Adipose tissue (tissue), 3 donors: Measurements from ENCODE around the gene YIPF5. TPM values are rescaled to one million over a fixed set of nuclear protein-coding genes. Genes with fewer than 3 reads are reported as not detected.

Experiments
- H3K27ac ChIP-seq: one replicate; pipeline ENCODE4 v1.5.1; 2013; ENCODE audit warnings: low read depth, low read length
- WGBS, 3 donors: extraction: QIAGEN DNeasy Blood & Tissue Kit; methylation state at CpG; one replicate each; pipeline ENCODE4 v1.1.7; 2013; 5-methylcytosine and 5-hydroxymethylcytosine counted together
- polyA plus RNA-seq, 3 donors: library from polyadenylated mRNA; stranded (reverse); fragments of 200-250 nt; gene quantifications; one replicate each; pipeline ENCODE4 v1.2.3, GENCODE V29; 2013
- donor health status: healthy with polysubstance abuse.
- donor health status: Bipolar disorder and iron deficiency.
- donor health status: healthy.

YIPF5 gene
- 10 to 100 TPM; 13.8 to 18.8 (median 15.8) TPM for polyA plus RNA-seq

- H3K27ac ChIP-seq, result no peak within 1 kb of the TSS
- 0 to 1% (median 0%) methylated on average over 39 of the region's 39 CpGs for WGBS, 3 donors
These were observed at the start of gene YIPF5, which contains the start of gene KCTD16 for GRCh38 chr5:144170276-144171024. Gene YIPF5 (minus strand): TSS chr5:144170659. CDS start chr5:144169955, 704 bp downstream. Gene KCTD16 (plus strand): TSS chr5:144170873.

GRCh38 chr5:144219869-144220268 is 49.4 kb upstream of the YIPF5 start:
- no peak overlapping the region for H3K27ac ChIP-seq
- WGBS, 3 donors, result 78 to 82% (median 78%) methylated on average over 3 of the region's 3 CpGs

GRCh38 chr5:144210655-144211054 is 40.2 kb upstream of the YIPF5 start:
- no peak overlapping the region for H3K27ac ChIP-seq
- WGBS, 3 donors, result 56 to 77% (median 73%) methylated on average over 1 of the region's 1 CpG

- no peak overlapping the region for H3K27ac ChIP-seq
- WGBS, 3 donors, result 43 to 76% (median 74%) methylated on average over 4 of the region's 4 CpGs
These were observed 38.9 kb upstream of the YIPF5 start for GRCh38 chr5:144209361-144209760.

GRCh38 chr5:144207875-144208444 is 37.5 kb upstream of the YIPF5 start:
- H3K27ac ChIP-seq, result no peak overlapping the region

- 19 to 46% (median 46%) methylated on average over 2 of the region's 2 CpGs for WGBS, 3 donors
- H3K27ac ChIP-seq, result no peak overlapping the region
These were observed 35.7 kb upstream of the YIPF5 start for GRCh38 chr5:144206141-144206540.

- no peak overlapping the region for H3K27ac ChIP-seq
- 1 to 2% (median 1%) methylated on average over 30 to 31 of the region's 31 CpGs for WGBS, 3 donors
These were observed 34.7 kb upstream of the YIPF5 start for GRCh38 chr5:144205141-144205551.

GRCh38 chr5:144203750-144204596 is 33.5 kb upstream of the YIPF5 start:
- WGBS, 3 donors, result 32 to 40% (median 36%) methylated on average over 10 of the region's 10 CpGs

GRCh38 chr5:144202726-144203125 is 32.3 kb upstream of the YIPF5 start:
- WGBS, 3 donors, result 49 to 96% (median 62%) methylated on average over 1 of the region's 1 CpG
- H3K27ac ChIP-seq, result no peak overlapping the region

More at GRCh38 chr5:144203750-144204596, 33.5 kb upstream of the YIPF5 start:
- no peak overlapping the region for H3K27ac ChIP-seq

GRCh38 chr5:144202072-144202471 is 31.6 kb upstream of the YIPF5 start:
- whole genome bisulfite sequencing, 3 donors, result 28 to 38% (median 32%) methylated on average over 10 of the region's 10 CpGs
- no peak overlapping the region for H3K27ac ChIP-seq

- WGBS, 3 donors, result 57 to 72% (median 59%) methylated on average over 5 of the region's 5 CpGs
- H3K27ac ChIP-seq, result no peak overlapping the region
These were observed 31.1 kb upstream of the YIPF5 start for GRCh38 chr5:144201588-144201987.

GRCh38 chr5:144198386-144198785 is 27.9 kb upstream of the YIPF5 start:
- H3K27ac ChIP-seq, result no peak overlapping the region
- WGBS, 3 donors, result 68 to 72% (median 71%) methylated on average over 3 of the region's 3 CpGs

- WGBS, 3 donors, result 80 to 84% (median 81%) methylated on average over 1 of the region's 1 CpG
These were observed 26.2 kb upstream of the YIPF5 start for GRCh38 chr5:144196612-144197011.

GRCh38 chr5:144195448-144195847 is 25.0 kb upstream of the YIPF5 start:
- no peak overlapping the region for H3K27ac ChIP-seq
- 75 to 81% (median 75%) methylated on average over 4 of the region's 4 CpGs for WGBS, 3 donors

More at GRCh38 chr5:144196612-144197011, 26.2 kb upstream of the YIPF5 start:
- H3K27ac ChIP-seq, result no peak overlapping the region

- WGBS, 3 donors, result 53 to 83% (median 60%) methylated on average over 2 of the region's 2 CpGs
These were observed 23.7 kb upstream of the YIPF5 start for GRCh38 chr5:144194144-144194543.

GRCh38 chr5:144192661-144193060 is 22.2 kb upstream of the YIPF5 start:
- no peak overlapping the region for H3K27ac ChIP-seq

More at GRCh38 chr5:144194144-144194543, 23.7 kb upstream of the YIPF5 start:
- no peak overlapping the region for H3K27ac ChIP-seq

GRCh38 chr5:144191998-144192397 is 21.5 kb upstream of the YIPF5 start:
- no peak overlapping the region for H3K27ac ChIP-seq
- 17 to 27% (median 26%) methylated on average over 3 of the region's 3 CpGs for WGBS, 3 donors

- no peak overlapping the region for H3K27ac ChIP-seq
- WGBS, 3 donors, result 83 to 92% (median 87%) methylated on average over 3 of the region's 3 CpGs
These were observed 21.1 kb upstream of the YIPF5 start for GRCh38 chr5:144191531-144191930.

GRCh38 chr5:144189800-144190429 is 19.5 kb upstream of the YIPF5 start:
- WGBS, 3 donors, result 37 to 73% (median 42%) methylated on average over 10 of the region's 10 CpGs

More at GRCh38 chr5:144189800-144190429, 19.5 kb upstream of the YIPF5 start:
- no peak overlapping the region for H3K27ac ChIP-seq
